ENCODE measurements around the gene TOR1B.

GRCh38 chr9:129853614-129854013, 50.6 kb downstream of the TOR1B start:
- TF ChIP-seq CTCF (IDR thresholded peaks at IDR 0.05; ENCODE audit: insufficient read depth, low read length, poor library complexity, severe bottlenecking) (no peak), EZH2phosphoT487 (conservative IDR thresholded peaks at IDR 0.05; ENCODE audit: low read length) (no peak)
